HepG2 (cell line): ENCODE data around the gene PLVAP. TPM values are rescaled to one million over a fixed set of nuclear protein-coding genes. Genes with fewer than 3 reads are reported as not detected.
A peak's percentile ranks its signal among the peaks of the same experiment; 100 is the strongest.

Experiments
- AFF4 ChIP-seq: sonication (generic); formaldehyde crosslinking; IDR thresholded peaks from 2 replicates; pipeline ENCODE4 v1.4.0; 2020; ENCODE audit warnings: missing genetic modification reagents
- ATF1 ChIP-seq: IDR thresholded peaks from 2 replicates; pipeline ENCODE4 v1.6.1; 2016; ENCODE audit warnings: mild to moderate bottlenecking, control low read depth
- ATM ChIP-seq: fragments of 450-650 bp; IDR thresholded peaks from 2 replicates; pipeline ENCODE4 v1.7.1; 2017; ENCODE audit warnings: mild to moderate bottlenecking, borderline replicate concordance
- CBX2 ChIP-seq, 2 experiments: fragments of 200-600 bp in 1 of 2; sonication (generic); formaldehyde crosslinking in 1 of 2; IDR thresholded peaks; 2 replicates each; pipeline versions ENCODE4 v1.7.0 to v1.8.1; 2018 to 2022; ENCODE audit warnings: low read depth in 2 of 2, low read length in 1 of 2, mild to moderate bottlenecking in 1 of 2, missing genetic modification reagents in 1 of 2
- FOXC1 ChIP-seq: sonication (generic); formaldehyde crosslinking; IDR thresholded peaks from 2 replicates; pipeline ENCODE4 v1.8.0; 2022; ENCODE audit warnings: mild to moderate bottlenecking, missing genetic modification reagents, borderline replicate concordance
- PATZ1 ChIP-seq: sonication (generic); formaldehyde crosslinking; IDR thresholded peaks from 2 replicates; pipeline ENCODE4 v1.4.0; 2020; ENCODE audit warnings: missing genetic modification reagents
- SIX4 ChIP-seq: sonication (generic); formaldehyde crosslinking; IDR thresholded peaks from 2 replicates; pipeline ENCODE4 v1.4.0; 2020; ENCODE audit warnings: missing genetic modification reagents
- SP140L ChIP-seq: sonication (generic); formaldehyde crosslinking; IDR thresholded peaks from 2 replicates; pipeline ENCODE4 v1.4.0; 2020; ENCODE audit warnings: missing genetic modification reagents, borderline replicate concordance
- STAG1 ChIP-seq: sonication (generic); formaldehyde crosslinking; IDR thresholded peaks from 2 replicates; pipeline ENCODE4 v1.4.0; 2020; ENCODE audit warnings: missing genetic modification reagents
- YEATS4 ChIP-seq: sonication (generic); formaldehyde crosslinking; IDR thresholded peaks from 2 replicates; pipeline ENCODE4 v1.4.0; 2020; ENCODE audit warnings: missing genetic modification reagents, borderline replicate concordance
- ZNF512B ChIP-seq: sonication (generic); formaldehyde crosslinking; IDR thresholded peaks from 2 replicates; pipeline ENCODE4 v1.5.1; 2020; ENCODE audit warnings: missing genetic modification reagents, mild to moderate bottlenecking, borderline replicate concordance
- ZNF550 ChIP-seq: sonication (generic); formaldehyde crosslinking; IDR thresholded peaks from 2 replicates; pipeline ENCODE4 v1.4.0; 2020; ENCODE audit warnings: mild to moderate bottlenecking, missing genetic modification reagents, borderline replicate concordance
- ZNF557 ChIP-seq: sonication (generic); formaldehyde crosslinking; IDR thresholded peaks from 2 replicates; pipeline ENCODE4 v1.4.0; 2020; ENCODE audit warnings: missing genetic modification reagents
- ZNF703 ChIP-seq: sonication (generic); formaldehyde crosslinking; IDR thresholded peaks from 2 replicates; pipeline ENCODE4 v1.5.1; 2020; ENCODE audit warnings: missing genetic modification reagents, mild to moderate bottlenecking, moderate library complexity, borderline replicate concordance
- ZNF788 ChIP-seq: sonication (generic); formaldehyde crosslinking; IDR thresholded peaks from 2 replicates; pipeline ENCODE4 v1.5.0; 2020; ENCODE audit warnings: mild to moderate bottlenecking, missing genetic modification reagents, borderline replicate concordance
- ZNF790 ChIP-seq: sonication (generic); formaldehyde crosslinking; IDR thresholded peaks from 2 replicates; pipeline ENCODE4 v1.8.0; 2022; ENCODE audit warnings: missing genetic modification reagents, mild to moderate bottlenecking, borderline replicate concordance
- polyA plus RNA-seq, 8 experiments: library from polyadenylated mRNA; depleted of rRNA in 3 of 8; stranded (reverse) in 7 of 8; unstranded in 1 of 8; fragments of >200 nt; fragmentation: Illumina TruSeq in 4 of 8; extraction: Trizol in 4 of 8; gene quantifications; 2 replicates each; pipeline versions ENCODE4 v1.2.1 to v1.2.3, GENCODE V29; 2011 to 2016; ENCODE audit warnings: low read depth in 4 of 8, missing spikeins in 1 of 8, mixed read lengths in 1 of 8; ENCODE audit not compliant: insufficient read depth in 1 of 8
- total RNA-seq, 5 experiments: library from RNA; depleted of rRNA; stranded (reverse); fragments of >200 nt; fragmentation: Illumina TruSeq; extraction: Trizol; gene quantifications; 2 replicates each; pipeline ENCODE4 v1.2.3, GENCODE V29; 2016; ENCODE audit warnings: low read depth in 1 of 5

PLVAP gene
- total and polyA plus RNA-seq, 2 of the 13 experiments (the other 11 are each of a cell fraction or from before 2014, with no cell fraction given): 0.26 TPM; not detected in 1

DNA sequence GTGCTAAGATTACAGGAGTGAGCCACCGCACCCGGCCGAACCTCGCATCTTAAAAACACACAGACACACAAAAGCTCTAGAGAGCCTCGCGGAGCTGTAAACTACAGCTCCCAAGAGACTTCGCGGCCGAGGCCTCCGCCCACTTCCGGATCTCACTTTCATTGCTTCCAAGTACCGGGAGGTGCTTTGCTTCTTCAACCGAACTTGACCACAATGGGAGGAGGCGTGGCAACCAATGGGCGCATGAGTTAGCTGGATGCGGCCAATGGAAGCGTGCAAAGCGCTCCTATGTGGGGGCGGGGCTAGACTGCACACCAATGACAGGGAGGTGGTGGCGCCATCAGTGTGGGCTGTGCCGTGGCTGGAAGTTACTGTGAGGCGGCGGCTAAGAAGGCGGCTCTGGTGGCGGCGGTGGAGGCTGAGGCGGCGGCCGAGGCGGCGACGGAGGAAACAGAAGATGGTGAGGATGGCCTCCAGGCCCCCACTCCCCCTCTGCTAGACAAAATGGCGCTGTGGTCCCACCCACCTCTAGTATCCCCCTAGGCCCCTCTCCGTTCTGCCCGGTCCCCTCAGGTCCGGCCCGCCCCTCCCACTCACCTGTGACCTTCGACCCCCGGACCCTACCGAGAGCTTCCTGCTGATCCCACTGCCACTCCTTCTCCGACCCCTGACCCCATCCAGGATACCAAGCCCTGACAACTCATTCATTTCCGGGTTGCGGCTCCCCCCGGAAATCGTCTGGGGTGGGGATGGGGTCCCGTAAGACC is 67.8 kb downstream of the PLVAP start, which contains the start of gene DDA1 (continued):
- TF ChIP-seq ZNF788 (0 out of 2 replicates have a peak, but pooled peaks have one; percentile 66), ZNF557 (CRISPR knock-in tag) (no peak), AFF4 (CRISPR knock-in tag) (no peak), ATF1 (CRISPR knock-in tag) (peak; percentile 59; the same call in 1 of the 2 replicates), STAG1 (no peak), CBX2 (IDR thresholded peaks at IDR 0.05; ENCODE audit: low read depth, low read length) (no peak), CBX2 (CRISPR knock-in tag; IDR thresholded peaks at IDR 0.05; ENCODE audit: low read depth) (no peak), ZNF790 (CRISPR knock-in tag) (peak; percentile 68; the same call in 1 of the 2 replicates), ZNF512B (CRISPR knock-in tag) (no peak), SP140L (CRISPR knock-in tag) (no peak), SIX4 (no peak), PATZ1 (CRISPR knock-in tag) (peak; percentile 36; the same call in 1 of the 2 replicates), YEATS4 (no peak), ZNF703 (CRISPR knock-in tag) (no peak), ZNF550 (CRISPR knock-in tag) (no peak), FOXC1 (CRISPR knock-in tag) (no peak), ATM (no peak)
